T-cell (primary cell): ENCODE measurements around the gene S100Z. TPM values are rescaled to one million over a fixed set of nuclear protein-coding genes. Genes with fewer than 3 reads are reported as not detected.
"Not testable (repeated sequence)": the region's sequence is repeated elsewhere in the genome, so short reads cannot be mapped to it uniquely, and the experiment has no call there.

ENCODE experiments used
- ATAC-seq, 4 experiments: fragments of 200-7000 bp in 3 of 4; fragments of 150-1000 bp in 1 of 4; cut with Tn5 transposase; replicated peaks in 1 of 4; 1 replicate in 3 of 4; 2 replicates in 1 of 4; pipeline ENCODE4 v1.10.0; 2021; ENCODE audit warnings: moderate library complexity in 3 of 4, mild to moderate bottlenecking in 2 of 4, moderate number of reproducible peaks in 1 of 4
- CTCF ChIA-PET, 2 donors: fragments of 300-600 bp; sonication (Branson Sonifier 250); formaldehyde crosslinking; loops; one replicate each; lab custom pipeline; 2022; ENCODE audit warnings: antibody characterized with exemption in 2 of 2; lab: Charles Lee
- POLR2A ChIA-PET, 2 donors: fragments of 300-600 bp; sonication (Branson Sonifier 250); formaldehyde crosslinking; loops; one replicate each; lab custom pipeline; 2022; ENCODE audit warnings: antibody characterized with exemption in 2 of 2; lab: Charles Lee
- DNase-seq, 35 experiments: peaks; one replicate each; pipeline versions ENCODE4 v3.0.0 to v3.0.0-alpha.2; 2013 to 2023
- H3K27ac ChIP-seq: one replicate; pipeline ENCODE4 v1.5.1; 2013; ENCODE audit warnings: low read length
- H3K27me3 ChIP-seq, 2 experiments: replicated peaks in 1 of 2; 1 replicate in 1 of 2; 2 replicates in 1 of 2; pipeline versions ENCODE4 v1.6.1 to v1.7.0; 2013; ENCODE audit warnings: low read length in 1 of 2, mixed read lengths in 1 of 2; ENCODE audit not compliant: control insufficient read depth in 2 of 2, insufficient read depth in 2 of 2; ENCODE audit errors: extremely low read depth in 1 of 2
- H3K36me3 ChIP-seq, 2 donors: 1 replicate in 1 of 2; 2 replicates in 1 of 2; pipeline versions ENCODE4 v1.6.1 to v1.7.0; 2013; ENCODE audit warnings: low read length in 1 of 2; ENCODE audit not compliant: control insufficient read depth in 2 of 2, insufficient read depth in 1 of 2; ENCODE audit errors: extremely low read depth in 1 of 2
- H3K4me1 ChIP-seq, 2 experiments: 1 replicate in 1 of 2; 2 replicates in 1 of 2; pipeline versions ENCODE4 v1.6.1 to v1.7.0; 2013; ENCODE audit warnings: low read length in 2 of 2, mixed read lengths in 1 of 2; ENCODE audit not compliant: insufficient read depth in 2 of 2, control insufficient read depth in 1 of 2; ENCODE audit errors: extremely low read depth in 1 of 2
- H3K4me3 ChIP-seq, 2 donors: 1 replicate in 1 of 2; 2 replicates in 1 of 2; pipeline versions ENCODE4 v1.5.1 to v1.7.0; 2013; ENCODE audit warnings: mild to moderate bottlenecking in 2 of 2, low read length in 1 of 2, moderate library complexity in 1 of 2; ENCODE audit not compliant: control insufficient read depth in 1 of 2; ENCODE audit errors: extremely low read depth in 1 of 2
- H3K9me3 ChIP-seq: 2 replicates; pipeline ENCODE4 v1.7.0; 2013
- H3K27ac Mint-ChIP-seq, 2 donors: one replicate each; pipeline ENCODE4 v1.8.0; 2020 to 2021; ENCODE audit warnings: mild to moderate bottlenecking in 2 of 2, mixed read lengths in 2 of 2
- H3K27me3 Mint-ChIP-seq, 2 donors: one replicate each; pipeline ENCODE4 v1.8.0; 2021 to 2022; ENCODE audit warnings: mixed read lengths in 2 of 2
- H3K36me3 Mint-ChIP-seq: one replicate; pipeline ENCODE4 v1.8.0; 2021; ENCODE audit warnings: mixed read lengths
- H3K4me1 Mint-ChIP-seq, 3 donors: one replicate each; pipeline ENCODE4 v1.8.0; 2020 to 2022; ENCODE audit warnings: mixed read lengths in 3 of 3, mild to moderate bottlenecking in 1 of 3
- H3K4me3 Mint-ChIP-seq, 3 donors: one replicate each; pipeline ENCODE4 v1.8.0; 2020 to 2022; ENCODE audit warnings: mild to moderate bottlenecking in 3 of 3, mixed read lengths in 3 of 3, moderate library complexity in 3 of 3
- H3K9me3 Mint-ChIP-seq, 3 donors: one replicate each; pipeline ENCODE4 v1.8.0; 2020 to 2022; ENCODE audit warnings: mixed read lengths in 3 of 3
- WGBS: methylation state at CpG from one replicate; pipeline ENCODE4 v1.1.5; 2013; ENCODE audit warnings: missing lambda C conversion rate; ENCODE audit not compliant: insufficient coverage; 5-methylcytosine and 5-hydroxymethylcytosine counted together
- total RNA-seq, 35 experiments: library from RNA in 6 of 35; stranded (reverse) in 6 of 35; fragments of 120-200 nt in 1 of 35; gene quantifications; one replicate each; pipeline versions ENCODE4 v1.2.1 to v1.2.4 and lab custom pipeline; 2013 to 2026

The S100Z gene
- total RNA-seq, 5 donors from 2014 or later (not counting 1 experiment from before 2014, with no cell fraction given) = 0.32 to 1.1 (median 0.42) TPM; not detected in 1

- H3K9me3 ChIP-seq, H3K27ac ChIP-seq, H3K4me3 Mint-ChIP-seq, H3K36me3 ChIP-seq, ATAC-seq, CTCF ChIA-PET, H3K27me3 ChIP-seq, DNase-seq, H3K9me3 Mint-ChIP-seq, H3K4me1 ChIP-seq, H3K4me3 ChIP-seq, POLR2A ChIA-PET, H3K27ac Mint-ChIP-seq, H3K4me1 Mint-ChIP-seq: not testable (repeated sequence)
- WGBS = 90% methylated on average over 4 of the region's 9 CpGs
- Mint-ChIP-seq H3K36me3 (peaks cover 15% of the 10 kb centered on the region), H3K27me3 (peaks cover 9 to 11% of the 10 kb centered on the region in 2 donors)
Observed at GRCh38 chr5:76910344-76910933, 60.6 kb downstream of the S100Z start.

DNA sequence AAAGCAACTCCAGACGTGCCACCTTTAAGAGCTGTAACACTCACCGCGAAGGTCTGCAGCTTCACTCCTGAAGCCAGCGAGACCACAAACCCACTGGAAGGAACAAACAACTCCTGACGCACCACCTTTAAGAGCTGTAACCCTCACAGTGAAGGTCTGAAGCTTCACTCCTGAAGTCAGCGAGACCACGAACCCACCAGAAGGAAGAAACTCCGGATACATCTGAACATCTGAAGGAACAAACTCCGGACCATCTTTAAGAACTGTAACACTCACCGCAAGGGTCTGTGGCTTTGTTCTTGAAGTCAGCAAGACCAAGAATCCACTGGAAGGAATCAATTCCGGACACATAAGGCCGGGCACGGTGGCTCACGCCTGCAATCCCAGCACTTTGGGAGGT lies 64.9 kb downstream of the S100Z start:
- H3K4me3 Mint-ChIP-seq, H3K9me3 Mint-ChIP-seq, H3K9me3 ChIP-seq, H3K4me3 ChIP-seq, H3K27ac ChIP-seq, H3K27ac Mint-ChIP-seq, H3K36me3 Mint-ChIP-seq, H3K27me3 ChIP-seq, H3K27me3 Mint-ChIP-seq, H3K4me1 Mint-ChIP-seq, H3K36me3 ChIP-seq, DNase-seq, H3K4me1 ChIP-seq, ATAC-seq, POLR2A ChIA-PET: not testable (repeated sequence)
- 74% methylated on average over 14 of the region's 14 CpGs for WGBS
- CTCF ChIA-PET = interaction anchor here in 1 of 2 donors (0.6 kb wide), 1 partner anchor 32 kb away, joined by 3 read pairs; no protein-coding TSS in a partner anchor

GRCh38 chr5:76918539-76918938 lies 68.7 kb downstream of the S100Z start:
- CTCF ChIA-PET = no interaction called here

DNA sequence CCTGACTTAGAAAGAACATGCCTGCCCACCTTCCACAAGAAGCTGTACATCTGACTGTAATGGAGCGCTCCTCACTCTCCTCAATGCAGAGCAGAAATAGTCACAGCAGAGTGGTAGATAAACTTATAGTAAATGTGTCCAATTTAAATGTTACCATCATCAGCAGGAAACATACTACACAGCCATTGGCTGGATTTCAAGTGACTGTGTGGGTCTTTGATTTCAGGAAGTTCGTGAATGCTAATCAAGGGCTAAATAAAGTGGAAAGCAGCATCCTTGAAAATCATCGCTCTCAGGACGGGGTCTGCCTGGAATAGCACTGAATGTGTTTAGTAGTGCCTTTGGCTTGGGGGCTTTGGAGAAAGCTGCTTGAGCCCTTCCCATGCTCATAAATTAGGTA lies 70.7 kb downstream of the S100Z start:
- H3K27me3 Mint-ChIP-seq = no peaks in the 10 kb centered on the region
- POLR2A ChIA-PET = no interaction called here
- CTCF ChIA-PET = no interaction called here

More at GRCh38 chr5:76918539-76918938, 68.7 kb downstream of the S100Z start:
- H3K36me3 Mint-ChIP-seq = peaks cover 4% of the 10 kb centered on the region
- no peak overlapping the region for H3K4me3 Mint-ChIP-seq
- Histone ChIP-seq H3K36me3 (no peaks in the 10 kb centered on the region), H3K27ac (no peak overlapping the region), H3K4me3 (no peak overlapping the region), H3K9me3 (no peaks in the 10 kb centered on the region), H3K4me1 (no peaks in the 10 kb centered on the region), H3K27me3 (peaks cover 0 to 2% of the 10 kb centered on the region in 2 experiments)
- H3K4me1 Mint-ChIP-seq = no peaks in the 10 kb centered on the region
- POLR2A ChIA-PET = no interaction called here
- no peak overlapping the region for H3K27ac Mint-ChIP-seq
- no peak for ATAC-seq
- WGBS = no CpG with 5 or more reads among the region's 3 CpGs
- DNase-seq = no peak
- peaks cover 0 to 4% (median 0%) of the 10 kb centered on the region in 3 donors for H3K9me3 Mint-ChIP-seq
- peaks cover 0 to 3% of the 10 kb centered on the region in 2 donors for H3K27me3 Mint-ChIP-seq

GRCh38 chr5:76926329-76927105 lies 76.7 kb downstream of the S100Z start:
- POLR2A ChIA-PET = interaction anchor here in 1 of 2 donors (0.6 kb wide), 1 partner anchor 13 kb away, joined by 5 read pairs; no protein-coding TSS in a partner anchor
- Mint-ChIP-seq H3K9me3 (no peaks in the 10 kb centered on the region), H3K36me3 (no peaks in the 10 kb centered on the region), H3K4me1 (no peaks in the 10 kb centered on the region), H3K27me3 (peaks cover 4 to 8% of the 10 kb centered on the region in 2 donors), H3K27ac (no peak overlapping the region), H3K4me3 (no peak overlapping the region)
- no peak overlapping the region for H3K4me3 ChIP-seq
- H3K9me3 ChIP-seq = no peaks in the 10 kb centered on the region
- no peaks in the 10 kb centered on the region for H3K4me1 ChIP-seq
- 48% methylated on average over 2 of the region's 6 CpGs for WGBS
- peaks cover 0 to 4% of the 10 kb centered on the region in 2 experiments for H3K27me3 ChIP-seq
- no peak overlapping the region for H3K27ac ChIP-seq
- H3K36me3 ChIP-seq = no peaks in the 10 kb centered on the region
- CTCF ChIA-PET = no interaction called here
- ATAC-seq = no peak
- no peak for DNase-seq

More for the DNA sequence above, 70.7 kb downstream of the S100Z start:
- H3K27ac ChIP-seq = no peak overlapping the region
- no peaks in the 10 kb centered on the region for H3K9me3 ChIP-seq
- DNase-seq (no peak), ATAC-seq (no peak)
- H3K4me3 ChIP-seq = no peak overlapping the region
- H3K9me3 Mint-ChIP-seq = no peaks in the 10 kb centered on the region
- H3K4me3 Mint-ChIP-seq = no peak overlapping the region
- no peaks in the 10 kb centered on the region for H3K36me3 Mint-ChIP-seq
- no peaks in the 10 kb centered on the region for H3K36me3 ChIP-seq
- no peak overlapping the region for H3K27ac Mint-ChIP-seq
- no peaks in the 10 kb centered on the region for H3K27me3 ChIP-seq
- no peaks in the 10 kb centered on the region for H3K4me1 ChIP-seq
- no peaks in the 10 kb centered on the region for H3K4me1 Mint-ChIP-seq
- 81% methylated on average over 2 of the region's 4 CpGs for WGBS

GRCh38 chr5:76927961-76928360 lies 78.1 kb downstream of the S100Z start:
- Histone ChIP-seq H3K27ac (no peak overlapping the region), H3K36me3 (no peaks in the 10 kb centered on the region), H3K4me1 (no peaks in the 10 kb centered on the region), H3K27me3 (peaks cover 0 to 7% of the 10 kb centered on the region in 2 experiments), H3K9me3 (no peaks in the 10 kb centered on the region), H3K4me3 (no peak overlapping the region)
- Mint-ChIP-seq H3K36me3 (no peaks in the 10 kb centered on the region), H3K4me3 (no peak overlapping the region), H3K27ac (no peak overlapping the region), H3K4me1 (no peaks in the 10 kb centered on the region), H3K27me3 (peaks cover 7 to 12% of the 10 kb centered on the region in 2 donors), H3K9me3 (no peaks in the 10 kb centered on the region)
- CTCF ChIA-PET = no interaction called here
- POLR2A ChIA-PET = no interaction called here
- 100% methylated on average over 2 of the region's 4 CpGs for WGBS
- DNase-seq (no peak), ATAC-seq (no peak)
